Parathyroid adenoma (tissue), 2 donors: ENCODE results near the gene RC3H1.

ENCODE experiments used
- H2AFZ ChIP-seq: fragments of 300-600 bp; sonication (generic); one replicate; pipeline ENCODE4 v1.7.0; 2017; ENCODE audit warnings: antibody characterized with exemption, mild to moderate bottlenecking
- H3K27ac ChIP-seq: fragments of 300-600 bp; sonication (generic); one replicate; pipeline ENCODE4 v1.7.0; 2017
- H3K27me3 ChIP-seq: fragments of 300-600 bp; sonication (generic); one replicate; pipeline ENCODE4 v1.7.0; 2017; ENCODE audit warnings: low read length; ENCODE audit not compliant: control insufficient read depth, insufficient read depth
- H3K36me3 ChIP-seq: fragments of 300-600 bp; sonication (generic); one replicate; pipeline ENCODE4 v1.7.0; 2017; ENCODE audit warnings: low read length; ENCODE audit not compliant: control insufficient read depth, insufficient read depth
- H3K4me1 ChIP-seq: fragments of 300-600 bp; sonication (generic); one replicate; pipeline ENCODE4 v1.7.0; 2017; ENCODE audit warnings: control low read depth
- H3K4me2 ChIP-seq: fragments of 300-600 bp; sonication (generic); one replicate; pipeline ENCODE4 v1.7.0; 2017; ENCODE audit warnings: low read length
- H3K4me3 ChIP-seq: fragments of 300-600 bp; sonication (generic); one replicate; pipeline ENCODE4 v1.7.0; 2017; ENCODE audit warnings: low read depth, low read length
- H3K79me2 ChIP-seq: fragments of 300-600 bp; sonication (generic); one replicate; pipeline ENCODE4 v1.7.0; 2017; ENCODE audit warnings: control low read depth
- H3K9ac ChIP-seq: fragments of 300-600 bp; sonication (generic); one replicate; pipeline ENCODE4 v1.7.0; 2017; ENCODE audit warnings: mild to moderate bottlenecking
- H3K9me3 ChIP-seq: fragments of 300-600 bp; sonication (generic); one replicate; pipeline ENCODE4 v1.7.0; 2017; ENCODE audit warnings: low read length; ENCODE audit not compliant: control insufficient read depth
- TF ChIP-seq, protein P1 (sequence below): fragments of 300-600 bp; sonication (generic); IDR thresholded peaks from one replicate; pipeline ENCODE4 v1.7.0; 2017; ENCODE audit warnings: antibody characterized with exemption, mild to moderate bottlenecking
- donor health status: primary hyperparathyroidism.

The RC3H1 gene

DNA sequence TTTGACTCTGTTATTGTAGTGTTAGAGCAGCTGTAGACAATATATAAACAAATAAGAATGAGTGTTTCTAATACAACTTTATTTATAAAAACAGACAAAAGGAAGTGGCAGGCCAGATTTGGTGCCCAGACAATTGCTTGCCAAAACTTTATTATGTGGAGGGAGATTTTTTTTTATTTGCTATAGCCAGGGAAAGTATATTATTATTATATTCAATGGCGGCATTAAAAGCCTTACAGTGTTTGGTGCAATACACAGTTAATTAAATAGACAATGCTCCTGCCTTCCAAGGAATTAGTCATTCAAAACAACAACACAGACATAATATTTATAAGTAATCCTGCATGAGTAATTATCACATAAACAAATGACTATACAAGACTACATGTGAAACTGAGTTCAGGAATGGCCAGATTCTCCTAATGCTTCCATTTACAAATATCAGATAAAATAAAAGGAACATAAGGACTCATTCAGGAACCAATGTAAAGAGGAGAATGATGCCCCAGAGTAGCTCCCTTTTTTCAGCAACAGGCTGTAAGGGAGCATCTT lies 10.6 kb upstream of the RC3H1 start:
- TF ChIP-seq, protein P1, sequence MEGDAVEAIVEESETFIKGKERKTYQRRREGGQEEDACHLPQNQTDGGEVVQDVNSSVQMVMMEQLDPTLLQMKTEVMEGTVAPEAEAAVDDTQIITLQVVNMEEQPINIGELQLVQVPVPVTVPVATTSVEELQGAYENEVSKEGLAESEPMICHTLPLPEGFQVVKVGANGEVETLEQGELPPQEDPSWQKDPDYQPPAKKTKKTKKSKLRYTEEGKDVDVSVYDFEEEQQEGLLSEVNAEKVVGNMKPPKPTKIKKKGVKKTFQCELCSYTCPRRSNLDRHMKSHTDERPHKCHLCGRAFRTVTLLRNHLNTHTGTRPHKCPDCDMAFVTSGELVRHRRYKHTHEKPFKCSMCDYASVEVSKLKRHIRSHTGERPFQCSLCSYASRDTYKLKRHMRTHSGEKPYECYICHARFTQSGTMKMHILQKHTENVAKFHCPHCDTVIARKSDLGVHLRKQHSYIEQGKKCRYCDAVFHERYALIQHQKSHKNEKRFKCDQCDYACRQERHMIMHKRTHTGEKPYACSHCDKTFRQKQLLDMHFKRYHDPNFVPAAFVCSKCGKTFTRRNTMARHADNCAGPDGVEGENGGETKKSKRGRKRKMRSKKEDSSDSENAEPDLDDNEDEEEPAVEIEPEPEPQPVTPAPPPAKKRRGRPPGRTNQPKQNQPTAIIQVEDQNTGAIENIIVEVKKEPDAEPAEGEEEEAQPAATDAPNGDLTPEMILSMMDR, result no peak

DNA sequence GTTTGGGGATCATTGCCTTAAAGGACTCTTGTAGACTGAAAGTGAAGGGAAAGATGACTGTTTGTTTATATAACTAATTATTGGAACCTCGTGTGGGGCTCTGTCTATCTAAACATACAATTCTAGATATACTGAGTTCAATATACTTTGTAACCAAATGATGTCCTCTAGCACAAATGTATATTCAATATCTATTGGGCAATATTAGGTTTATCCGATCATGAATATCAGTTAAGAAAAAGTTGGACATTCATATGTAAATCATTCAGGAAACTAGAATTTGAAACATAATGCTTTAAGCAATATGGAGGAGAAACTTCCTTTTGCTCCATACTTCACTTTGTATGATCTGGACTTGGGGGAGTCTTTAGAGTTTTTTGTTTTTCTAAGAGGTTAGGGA lies 8.9 kb upstream of the RC3H1 start:
- no peak overlapping the region for H3K4me2 ChIP-seq
- no peak overlapping the region for H3K27ac ChIP-seq
- H2AFZ ChIP-seq, result no peak overlapping the region
- no peak overlapping the region for H3K9ac ChIP-seq
- H3K27me3 ChIP-seq, result no peaks in the 10 kb centered on the region
- no peaks in the 10 kb centered on the region for H3K36me3 ChIP-seq
- TF ChIP-seq, protein P1, result no peak
- H3K4me1 ChIP-seq, result no peaks in the 10 kb centered on the region
- H3K4me3 ChIP-seq, result no peak overlapping the region
- no peaks in the 10 kb centered on the region for H3K79me2 ChIP-seq
- H3K9me3 ChIP-seq, result no peaks in the 10 kb centered on the region

More for the DNA sequence above, 10.6 kb upstream of the RC3H1 start:
- Histone ChIP-seq H2AFZ (no peak overlapping the region), H3K36me3 (no peaks in the 10 kb centered on the region), H3K27ac (no peak overlapping the region), H3K79me2 (no peaks in the 10 kb centered on the region), H3K27me3 (no peaks in the 10 kb centered on the region), H3K9me3 (no peaks in the 10 kb centered on the region), H3K4me2 (no peak overlapping the region), H3K9ac (no peak overlapping the region), H3K4me1 (no peaks in the 10 kb centered on the region), H3K4me3 (no peak overlapping the region)

DNA sequence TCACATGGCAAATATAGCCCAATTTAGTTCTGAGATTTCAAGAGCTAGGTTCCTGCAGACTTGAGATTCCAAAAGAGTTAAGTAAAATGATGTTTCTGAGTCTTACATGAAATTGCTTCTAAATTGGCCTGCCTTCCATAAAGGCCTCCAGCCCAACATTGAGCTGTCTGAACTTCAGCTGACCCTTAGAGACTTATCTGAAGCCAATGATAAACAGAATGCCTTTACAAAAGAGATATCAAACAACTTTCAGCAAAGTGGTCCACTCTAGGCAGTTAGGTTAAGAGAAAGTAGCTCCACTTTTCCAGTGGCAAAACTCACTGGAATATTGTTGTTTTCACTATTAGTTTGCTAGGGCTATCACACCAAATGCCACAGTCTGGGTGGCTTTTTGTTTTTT lies 6.3 kb upstream of the RC3H1 start:
- H3K27me3 ChIP-seq, result no peaks in the 10 kb centered on the region
- no peaks in the 10 kb centered on the region for H3K79me2 ChIP-seq
- H3K36me3 ChIP-seq, result no peaks in the 10 kb centered on the region
- no peaks in the 10 kb centered on the region for H3K9me3 ChIP-seq
- H3K27ac ChIP-seq, result no peak overlapping the region
- H2AFZ ChIP-seq, result no peak overlapping the region
- H3K4me3 ChIP-seq, result no peak overlapping the region
- no peak overlapping the region for H3K9ac ChIP-seq
- H3K4me1 ChIP-seq, result no peaks in the 10 kb centered on the region
- H3K4me2 ChIP-seq, result no peak overlapping the region
- TF ChIP-seq, protein P1, result no peak

GRCh38 chr1:174023440-174023839 lies 1.3 kb upstream of the RC3H1 start:
- H3K9ac ChIP-seq, result no peak overlapping the region
- peaks cover 11% of the 10 kb centered on the region for H3K79me2 ChIP-seq
- no peak overlapping the region for H3K27ac ChIP-seq
- H3K27me3 ChIP-seq, result no peaks in the 10 kb centered on the region
- H3K9me3 ChIP-seq, result no peaks in the 10 kb centered on the region
- TF ChIP-seq, protein P1, result no peak
- H3K4me3 ChIP-seq, result peak overlapping the region; percentile 88
- H3K4me2 ChIP-seq, result no peak overlapping the region
- H3K4me1 ChIP-seq, result peaks cover 4% of the 10 kb centered on the region
- no peaks in the 10 kb centered on the region for H3K36me3 ChIP-seq
- peak overlapping the region; percentile 94 for H2AFZ ChIP-seq

- Histone ChIP-seq H3K27ac (peak overlapping the region; percentile 86), H3K9ac (no peak overlapping the region), H3K4me2 (peak overlapping the region; percentile 94), H3K79me2 (peaks cover 11% of the 10 kb centered on the region), H3K4me3 (peak overlapping the region; percentile 88), H3K36me3 (no peaks in the 10 kb centered on the region), H3K4me1 (peaks cover 4% of the 10 kb centered on the region), H3K27me3 (no peaks in the 10 kb centered on the region), H2AFZ (peak overlapping the region; percentile 94), H3K9me3 (no peaks in the 10 kb centered on the region)
- TF ChIP-seq, protein P1, result no peak
Measured at GRCh38 chr1:174022976-174023277, 770 bp upstream of the RC3H1 start.
